ENCODE data around the gene CTAG2.
"Not testable (repeated sequence)": the region's sequence is repeated elsewhere in the genome, so short reads cannot be mapped to it uniquely, and the experiment has no call there.

CTAG2 gene

GRCh38 chrX:154649503-154650220 lies 3.7 kb downstream of the CTAG2 start:
- no peaks in the 10 kb centered on the region for H3K27me3 ChIP-seq (ENCODE audit: control insufficient read depth, insufficient read depth, low read length)
- no CpG with 5 or more reads among the region's 23 CpGs for WGBS (ENCODE audit: insufficient coverage, insufficient read length)
- H3K36me3 ChIP-seq (ENCODE audit: control insufficient read depth, insufficient read depth, low read length) = no peaks in the 10 kb centered on the region
- H3K4me3 ChIP-seq (ENCODE audit: low read length) = no peak overlapping the region
- no peaks in the 10 kb centered on the region for H3K9me3 ChIP-seq (ENCODE audit: control insufficient read depth, insufficient read depth, low read length)
- no peak overlapping the region for H3K27ac ChIP-seq (ENCODE audit: low read length)
- DNase-seq (ENCODE audit: low read depth, low spot score) = no peak
- H3K4me1 ChIP-seq (ENCODE audit: control insufficient read depth, insufficient read depth, low read length) = no peaks in the 10 kb centered on the region

- no peak overlapping the region for H3K4me3 ChIP-seq (ENCODE audit: low read length)
- no CpG with 5 or more reads among the region's 15 CpGs for WGBS (ENCODE audit: insufficient coverage, insufficient read length)
- H3K36me3 ChIP-seq (ENCODE audit: control insufficient read depth, insufficient read depth, low read length) = no peaks in the 10 kb centered on the region
- no peaks in the 10 kb centered on the region for H3K27me3 ChIP-seq (ENCODE audit: control insufficient read depth, insufficient read depth, low read length)
- no peak for DNase-seq (ENCODE audit: low read depth, low spot score)
- no peaks in the 10 kb centered on the region for H3K9me3 ChIP-seq (ENCODE audit: control insufficient read depth, insufficient read depth, low read length)
- H3K4me1 ChIP-seq (ENCODE audit: control insufficient read depth, insufficient read depth, low read length) = no peaks in the 10 kb centered on the region
- no peak overlapping the region for H3K27ac ChIP-seq (ENCODE audit: low read length)
These were observed 4.4 kb downstream of the CTAG2 start for GRCh38 chrX:154648931-154649330.

- not testable (repeated sequence) for H3K4me1 ChIP-seq (ENCODE audit: control insufficient read depth, insufficient read depth, low read length); H3K27me3 ChIP-seq (ENCODE audit: control insufficient read depth, insufficient read depth, low read length); H3K9me3 ChIP-seq (ENCODE audit: control insufficient read depth, insufficient read depth, low read length); H3K27ac ChIP-seq (ENCODE audit: low read length); H3K36me3 ChIP-seq (ENCODE audit: control insufficient read depth, insufficient read depth, low read length); DNase-seq (ENCODE audit: low read depth, low spot score); H3K4me3 ChIP-seq (ENCODE audit: low read length)
- WGBS (ENCODE audit: insufficient coverage, insufficient read length) = no CpG with 5 or more reads among the region's 24 CpGs
These were observed 7.5 kb downstream of the CTAG2 start for GRCh38 chrX:154645745-154646378.

- DNase-seq (ENCODE audit: low read depth, low spot score); H3K27me3 ChIP-seq (ENCODE audit: control insufficient read depth, insufficient read depth, low read length); H3K36me3 ChIP-seq (ENCODE audit: control insufficient read depth, insufficient read depth, low read length); H3K27ac ChIP-seq (ENCODE audit: low read length); H3K9me3 ChIP-seq (ENCODE audit: control insufficient read depth, insufficient read depth, low read length); H3K4me1 ChIP-seq (ENCODE audit: control insufficient read depth, insufficient read depth, low read length); H3K4me3 ChIP-seq (ENCODE audit: low read length): not testable (repeated sequence)
- no CpG with 5 or more reads among the region's 31 CpGs for WGBS (ENCODE audit: insufficient coverage, insufficient read length)
These were observed 9.7 kb downstream of the CTAG2 start for GRCh38 chrX:154643708-154644107.

- H3K4me3 ChIP-seq (ENCODE audit: low read length); H3K27ac ChIP-seq (ENCODE audit: low read length); H3K36me3 ChIP-seq (ENCODE audit: control insufficient read depth, insufficient read depth, low read length); H3K4me1 ChIP-seq (ENCODE audit: control insufficient read depth, insufficient read depth, low read length); DNase-seq (ENCODE audit: low read depth, low spot score); H3K27me3 ChIP-seq (ENCODE audit: control insufficient read depth, insufficient read depth, low read length); H3K9me3 ChIP-seq (ENCODE audit: control insufficient read depth, insufficient read depth, low read length): not testable (repeated sequence)
- no CpG with 5 or more reads among the region's 10 CpGs for WGBS (ENCODE audit: insufficient coverage, insufficient read length)
These were observed 11.6 kb downstream of the CTAG2 start for GRCh38 chrX:154641740-154642139.

- not testable (repeated sequence) for H3K9me3 ChIP-seq (ENCODE audit: control insufficient read depth, insufficient read depth, low read length); H3K27me3 ChIP-seq (ENCODE audit: control insufficient read depth, insufficient read depth, low read length); H3K27ac ChIP-seq (ENCODE audit: low read length); H3K4me1 ChIP-seq (ENCODE audit: control insufficient read depth, insufficient read depth, low read length); H3K36me3 ChIP-seq (ENCODE audit: control insufficient read depth, insufficient read depth, low read length); H3K4me3 ChIP-seq (ENCODE audit: low read length); DNase-seq (ENCODE audit: low read depth, low spot score)
- no CpG with 5 or more reads among the region's 11 CpGs for WGBS (ENCODE audit: insufficient coverage, insufficient read length)
These were observed 19.7 kb downstream of the CTAG2 start for GRCh38 chrX:154633661-154634060.

- not testable (repeated sequence) for H3K27me3 ChIP-seq (ENCODE audit: control insufficient read depth, insufficient read depth, low read length); DNase-seq (ENCODE audit: low read depth, low spot score); H3K27ac ChIP-seq (ENCODE audit: low read length); H3K9me3 ChIP-seq (ENCODE audit: control insufficient read depth, insufficient read depth, low read length); H3K36me3 ChIP-seq (ENCODE audit: control insufficient read depth, insufficient read depth, low read length); H3K4me3 ChIP-seq (ENCODE audit: low read length); H3K4me1 ChIP-seq (ENCODE audit: control insufficient read depth, insufficient read depth, low read length)
- no CpG with 5 or more reads among the region's 11 CpGs for WGBS (ENCODE audit: insufficient coverage, insufficient read length)
These were observed 22.4 kb downstream of the CTAG2 start for GRCh38 chrX:154630949-154631348.

- H3K4me3 ChIP-seq (ENCODE audit: low read length); H3K27ac ChIP-seq (ENCODE audit: low read length); H3K4me1 ChIP-seq (ENCODE audit: control insufficient read depth, insufficient read depth, low read length); H3K27me3 ChIP-seq (ENCODE audit: control insufficient read depth, insufficient read depth, low read length); H3K9me3 ChIP-seq (ENCODE audit: control insufficient read depth, insufficient read depth, low read length); H3K36me3 ChIP-seq (ENCODE audit: control insufficient read depth, insufficient read depth, low read length); DNase-seq (ENCODE audit: low read depth, low spot score): not testable (repeated sequence)
- no CpG with 5 or more reads among the region's 5 CpGs for WGBS (ENCODE audit: insufficient coverage, insufficient read length)
These were observed 24.4 kb downstream of the CTAG2 start for GRCh38 chrX:154628960-154629359.

GRCh38 chrX:154620767-154621414 lies 32.5 kb downstream of the CTAG2 start:
- H3K4me1 ChIP-seq (ENCODE audit: control insufficient read depth, insufficient read depth, low read length); DNase-seq (ENCODE audit: low read depth, low spot score); H3K9me3 ChIP-seq (ENCODE audit: control insufficient read depth, insufficient read depth, low read length); H3K4me3 ChIP-seq (ENCODE audit: low read length); H3K27ac ChIP-seq (ENCODE audit: low read length); H3K27me3 ChIP-seq (ENCODE audit: control insufficient read depth, insufficient read depth, low read length); H3K36me3 ChIP-seq (ENCODE audit: control insufficient read depth, insufficient read depth, low read length): not testable (repeated sequence)
- WGBS (ENCODE audit: insufficient coverage, insufficient read length) = no CpG with 5 or more reads among the region's 11 CpGs

GRCh38 chrX:154619182-154619581 lies 34.2 kb downstream of the CTAG2 start, which contains the start of gene CTAG1B:
Gene CTAG1B, minus strand, starts transcription at chrX:154619282. Its CDS starts 64 bp downstream, at chrX:154619218.
- H3K27me3 ChIP-seq (ENCODE audit: control insufficient read depth, insufficient read depth, low read length); H3K4me3 ChIP-seq (ENCODE audit: low read length); H3K36me3 ChIP-seq (ENCODE audit: control insufficient read depth, insufficient read depth, low read length); H3K27ac ChIP-seq (ENCODE audit: low read length); H3K9me3 ChIP-seq (ENCODE audit: control insufficient read depth, insufficient read depth, low read length); DNase-seq (ENCODE audit: low read depth, low spot score); H3K4me1 ChIP-seq (ENCODE audit: control insufficient read depth, insufficient read depth, low read length): not testable (repeated sequence)
- WGBS (ENCODE audit: insufficient coverage, insufficient read length) = no CpG with 5 or more reads among the region's 28 CpGs
